CD14-positive monocyte (primary cell): Measurements from ENCODE around the gene CA5B. TPM values are rescaled to one million over a fixed set of nuclear protein-coding genes. Genes with fewer than 3 reads are reported as not detected.

Source experiments
- DNase-seq, 3 donors: peaks; one replicate each; pipeline ENCODE4 v3.0.0-alpha.2; 2011 to 2022
- H2AFZ ChIP-seq: 2 replicates; pipeline ENCODE4 v1.6.0; 2012; ENCODE audit warnings: mild to moderate bottlenecking, low read depth, low read length, inconsistent platforms; ENCODE audit not compliant: insufficient read depth, poor library complexity, severe bottlenecking
- H3K27ac ChIP-seq, 2 donors: 1 replicate in 1 of 2; 2 replicates in 1 of 2; pipeline ENCODE4 v1.5.1; 2012 to 2013; ENCODE audit warnings: low read length in 2 of 2, control low read depth in 1 of 2, inconsistent platforms in 1 of 2, low read depth in 1 of 2, mild to moderate bottlenecking in 1 of 2
- H3K27me3 ChIP-seq, 2 donors: one replicate each; pipeline versions ENCODE4 v1.6.0 to v1.6.1; 2011 to 2013; ENCODE audit warnings: low read length in 2 of 2; ENCODE audit not compliant: control insufficient read depth in 2 of 2, insufficient read depth in 2 of 2
- H3K36me3 ChIP-seq, 2 donors: replicated peaks in 1 of 2; 1 replicate in 1 of 2; 2 replicates in 1 of 2; pipeline versions ENCODE4 v1.5.1 to v1.6.1; 2012 to 2013; ENCODE audit warnings: low read length in 2 of 2, control low read depth in 1 of 2, inconsistent platforms in 1 of 2, mild to moderate bottlenecking in 1 of 2; ENCODE audit not compliant: insufficient read depth in 2 of 2, control insufficient read depth in 1 of 2
- H3K4me1 ChIP-seq, 2 donors: 1 replicate in 1 of 2; 2 replicates in 1 of 2; pipeline versions ENCODE4 v1.5.1 to v1.6.1; 2012 to 2013; ENCODE audit warnings: low read length in 2 of 2, control low read depth in 1 of 2, inconsistent platforms in 1 of 2, mild to moderate bottlenecking in 1 of 2, moderate library complexity in 1 of 2; ENCODE audit not compliant: insufficient read depth in 2 of 2, control insufficient read depth in 1 of 2
- H3K4me2 ChIP-seq: replicated peaks from 2 replicates; pipeline ENCODE3; 2012; ENCODE audit warnings: low read length, moderate library complexity, mild to moderate bottlenecking; ENCODE audit not compliant: poor library complexity, severe bottlenecking; ENCODE audit errors: extremely low read depth
- H3K4me3 ChIP-seq, 3 experiments: fragments of 200-600 bp in 1 of 3; sonication (generic) in 1 of 3; replicated peaks in 1 of 3; 1 replicate in 2 of 3; 2 replicates in 1 of 3; pipeline ENCODE4 v1.5.1; 2011 to 2013; ENCODE audit warnings: low read length in 3 of 3, mild to moderate bottlenecking in 3 of 3, control low read depth in 2 of 3, low read depth in 2 of 3, inconsistent platforms in 1 of 3, moderate library complexity in 1 of 3
- H3K79me2 ChIP-seq: 2 replicates; pipeline ENCODE4 v1.6.0; 2012; ENCODE audit warnings: mild to moderate bottlenecking, control low read depth, inconsistent platforms, low read length, moderate library complexity; ENCODE audit not compliant: insufficient read depth
- H3K9ac ChIP-seq: 2 replicates; pipeline ENCODE4 v1.6.0; 2017; ENCODE audit warnings: low read length, mild to moderate bottlenecking; ENCODE audit not compliant: insufficient read depth, poor library complexity, severe bottlenecking
- H3K9me3 ChIP-seq, 2 donors: replicated peaks in 1 of 2; 1 replicate in 1 of 2; 2 replicates in 1 of 2; pipeline versions ENCODE4 v1.5.1 to v1.6.1; 2012 to 2013; ENCODE audit warnings: low read length in 2 of 2, control low read depth in 1 of 2; ENCODE audit not compliant: control insufficient read depth in 1 of 2, insufficient read depth in 1 of 2
- H4K20me1 ChIP-seq: 2 replicates; pipeline ENCODE4 v1.6.0; 2012; ENCODE audit warnings: mild to moderate bottlenecking, low read length, control low read depth, moderate library complexity; ENCODE audit not compliant: insufficient read depth
- H3K27ac Mint-ChIP-seq, 7 donors: one replicate each; pipeline ENCODE4 v1.8.0; 2020; ENCODE audit warnings: mild to moderate bottlenecking in 7 of 7, mixed read lengths in 7 of 7, moderate library complexity in 6 of 7, inconsistent platforms in 2 of 7
- H3K27me3 Mint-ChIP-seq, 3 donors: one replicate each; pipeline ENCODE4 v1.8.0; 2021 to 2022; ENCODE audit warnings: low read depth in 3 of 3, mild to moderate bottlenecking in 3 of 3, mixed read lengths in 3 of 3, moderate library complexity in 3 of 3, inconsistent platforms in 1 of 3
- H3K36me3 Mint-ChIP-seq, 2 donors: one replicate each; pipeline ENCODE4 v1.8.0; 2020; ENCODE audit warnings: mixed read lengths in 2 of 2, inconsistent platforms in 1 of 2, mild to moderate bottlenecking in 1 of 2
- H3K4me1 Mint-ChIP-seq: one replicate; pipeline ENCODE4 v1.8.0; 2020; ENCODE audit warnings: mild to moderate bottlenecking, mixed read lengths
- H3K4me3 Mint-ChIP-seq, 2 donors: one replicate each; pipeline ENCODE4 v1.8.0; 2020; ENCODE audit warnings: mild to moderate bottlenecking in 2 of 2, mixed read lengths in 2 of 2, moderate library complexity in 1 of 2
- H3K9me3 Mint-ChIP-seq, 7 donors: one replicate each; pipeline ENCODE4 v1.8.0; 2020 to 2022; ENCODE audit warnings: mixed read lengths in 7 of 7, mild to moderate bottlenecking in 6 of 7, moderate library complexity in 6 of 7, inconsistent platforms in 2 of 7
- CTCF ChIP-seq: fragments of 200-600 bp; IDR thresholded peaks from one replicate; pipeline ENCODE4 v1.8.0; 2022; ENCODE audit warnings: antibody characterized with exemption, mild to moderate bottlenecking
- WGBS: methylation state at CpG from one replicate; pipeline ENCODE4 v1.1.5; 2013; ENCODE audit warnings: missing lambda C conversion rate; ENCODE audit not compliant: insufficient coverage; 5-methylcytosine and 5-hydroxymethylcytosine counted together
- intact Hi-C, 2 donors: fragments of 100-400 bp; cut with micrococcal nuclease; formaldehyde crosslinking; loops; one replicate each; pipeline versions ENCODE4 v1.15.0 to v1.15.1; 2023
- polyA plus RNA-seq, 3 donors: library from polyadenylated mRNA; depleted of rRNA in 1 of 3; unstranded in 2 of 3; stranded (reverse) in 1 of 3; fragments of 300-500 nt in 2 of 3; fragments of >200 nt in 1 of 3; fragmentation: Illumina TruSeq in 2 of 3; gene quantifications; 1 replicate in 2 of 3; 2 replicates in 1 of 3; pipeline ENCODE4 v1.2.3, GENCODE V29; 2012 to 2021

CA5B gene
- polyA plus RNA-seq, 3 donors: 6.2 to 24.4 (median 21.4) TPM

- H3K9ac ChIP-seq: no peak overlapping the region
- H3K79me2 ChIP-seq: peaks cover 37% of the 10 kb centered on the region
- intact Hi-C loops: no loop called here
- no peaks in the 10 kb centered on the region for H3K9me3 ChIP-seq
- TF ChIP-seq CTCF: no peak
- no peak overlapping the region for H3K4me3 ChIP-seq
- H2AFZ ChIP-seq: no peak overlapping the region
- 85% methylated on average over 3 of the region's 13 CpGs for WGBS
- peaks cover 0 to 18% (median 0%) of the 10 kb centered on the region in 3 donors for H3K27me3 Mint-ChIP-seq
- H4K20me1 ChIP-seq: no peaks in the 10 kb centered on the region
- no peak overlapping the region for H3K4me3 Mint-ChIP-seq
- H3K9me3 Mint-ChIP-seq: peaks cover 0 to 2% (median 0%) of the 10 kb centered on the region in 7 donors
- peaks cover 0 to 2% of the 10 kb centered on the region in 2 donors for H3K27me3 ChIP-seq
- no peak overlapping the region for H3K27ac Mint-ChIP-seq
- H3K4me1 ChIP-seq: peaks cover 44 to 63% of the 10 kb centered on the region in 2 donors
- H3K36me3 Mint-ChIP-seq: peaks cover 10 to 69% of the 10 kb centered on the region in 2 donors
- no peak for DNase-seq
- H3K4me2 ChIP-seq: no peak overlapping the region
- H3K4me1 Mint-ChIP-seq: peaks cover 49% of the 10 kb centered on the region
- H3K36me3 ChIP-seq: peaks cover 0 to 7% of the 10 kb centered on the region in 2 donors
- no peak overlapping the region for H3K27ac ChIP-seq
Measured at GRCh38 chrX:15747626-15748173, 9.6 kb downstream of the CA5B start.

- Histone ChIP-seq H3K4me3 (no peak overlapping the region), H3K27ac (peak overlapping the region; percentile 54 to 74)
- peaks cover 8 to 69% of the 10 kb centered on the region in 2 donors for H3K36me3 Mint-ChIP-seq
Measured at GRCh38 chrX:15748841-15749240, 10.8 kb downstream of the CA5B start.

More at GRCh38 chrX:15748841-15749240, 10.8 kb downstream of the CA5B start:
- intact Hi-C loops: no loop called here
- no peak overlapping the region for H3K9ac ChIP-seq
- WGBS: 60% methylated on average over 1 of the region's 3 CpGs
- H3K9me3 Mint-ChIP-seq: peaks cover 0 to 2% (median 0%) of the 10 kb centered on the region in 7 donors
- TF ChIP-seq CTCF: no peak
- H3K4me2 ChIP-seq: no peak overlapping the region
- peaks cover 0 to 8% of the 10 kb centered on the region in 2 donors for H3K36me3 ChIP-seq
- H3K27me3 ChIP-seq: peaks cover 0 to 2% of the 10 kb centered on the region in 2 donors
- H3K9me3 ChIP-seq: no peaks in the 10 kb centered on the region
- peaks cover 44 to 63% of the 10 kb centered on the region in 2 donors for H3K4me1 ChIP-seq
- peaks cover 49% of the 10 kb centered on the region for H3K4me1 Mint-ChIP-seq
- H4K20me1 ChIP-seq: no peaks in the 10 kb centered on the region
- DNase-seq: no peak
- H3K27me3 Mint-ChIP-seq: peaks cover 0 to 18% (median 0%) of the 10 kb centered on the region in 3 donors
- no peak overlapping the region for H3K4me3 Mint-ChIP-seq
- H3K79me2 ChIP-seq: peaks cover 43% of the 10 kb centered on the region
- H2AFZ ChIP-seq: no peak overlapping the region
- peak overlapping the region; percentile 92 to 98 (median 94) for H3K27ac Mint-ChIP-seq
